ENCODE measurements around the gene CALU. TPM values are rescaled to one million over a fixed set of nuclear protein-coding genes. Genes with fewer than 3 reads are reported as not detected.
A peak's percentile ranks its signal among the peaks of the same experiment; 100 is the strongest.

Gene CALU
- polyA plus RNA-seq, 1 experiment = 346 TPM

- no peak overlapping the region for H3K4me3 ChIP-seq (ENCODE audit: low read depth, low read length)
- POLR2A ChIA-PET = interaction anchor here (0.6 to 2.8 kb wide), 3 partner anchors 14 to 78 kb away, joined by 11 to 19 read pairs (median 16); partner anchors contain the start of gene CALU
- CTCF ChIA-PET = interaction anchor here (0.7 to 2.1 kb wide), 4 partner anchors 9 to 128 kb away, joined by 3 to 12 read pairs (median 6); no protein-coding TSS in a partner anchor
- DNase-seq (ENCODE audit: low read depth) = no peak
- H3K36me3 ChIP-seq (ENCODE audit: control insufficient read depth, insufficient read depth, low read length) = peaks cover 16% of the 10 kb centered on the region
- no peak for TF ChIP-seq CTCF (IDR thresholded peaks at IDR 0.05; ENCODE audit: insufficient read depth, low read depth, low read length)
- no peaks in the 10 kb centered on the region for H3K27me3 ChIP-seq (ENCODE audit: control insufficient read depth, insufficient read depth, low read length)
Measured at GRCh38 chr7:128755075-128755818, 16.1 kb downstream of the CALU start.

GRCh38 chr7:128755819-128756476 lies 16.8 kb downstream of the CALU start:
- DNase-seq (ENCODE audit: low read depth) = peak; percentile 94
- no peaks in the 10 kb centered on the region for H3K27me3 ChIP-seq (ENCODE audit: control insufficient read depth, insufficient read depth, low read length)
- H3K4me3 ChIP-seq (ENCODE audit: low read depth, low read length) = no peak overlapping the region
- peaks cover 18% of the 10 kb centered on the region for H3K36me3 ChIP-seq (ENCODE audit: control insufficient read depth, insufficient read depth, low read length)
- TF ChIP-seq CTCF (IDR thresholded peaks at IDR 0.05; ENCODE audit: insufficient read depth, low read depth, low read length) = no peak
- POLR2A ChIA-PET = interaction anchor here (0.5 to 2.8 kb wide), 6 partner anchors 11 to 77 kb away, joined by 3 to 19 read pairs (median 5); partner anchors contain the start of gene CALU
- CTCF ChIA-PET = interaction anchor here (0.7 to 2.1 kb wide), 5 partner anchors 15 to 331 kb away, joined by 3 to 12 read pairs (median 3); no protein-coding TSS in a partner anchor

GRCh38 chr7:128757203-128757602 lies 18.0 kb downstream of the CALU start:
- peaks cover 18% of the 10 kb centered on the region for H3K36me3 ChIP-seq (ENCODE audit: control insufficient read depth, insufficient read depth, low read length)
- DNase-seq (ENCODE audit: low read depth) = no peak
- TF ChIP-seq CTCF (IDR thresholded peaks at IDR 0.05; ENCODE audit: insufficient read depth, low read depth, low read length) = no peak
- no peaks in the 10 kb centered on the region for H3K27me3 ChIP-seq (ENCODE audit: control insufficient read depth, insufficient read depth, low read length)
- POLR2A ChIA-PET = interaction anchor here (2.8 kb wide), 1 partner anchor 16 kb away, joined by 19 read pairs; the partner anchor contains the start of gene CALU
- H3K4me3 ChIP-seq (ENCODE audit: low read depth, low read length) = no peak overlapping the region
- CTCF ChIA-PET = interaction anchor here (1.3 to 1.7 kb wide), 2 partner anchors 43 to 105 kb away, joined by 3 read pairs; partner anchors contain the start of gene ATP6V1F

GRCh38 chr7:128758553-128758952 lies 19.4 kb downstream of the CALU start:
- Histone ChIP-seq H3K27me3 (ENCODE audit: control insufficient read depth, insufficient read depth, low read length) (no peaks in the 10 kb centered on the region), H3K36me3 (ENCODE audit: control insufficient read depth, insufficient read depth, low read length) (peaks cover 19% of the 10 kb centered on the region), H3K4me3 (ENCODE audit: low read depth, low read length) (no peak overlapping the region)
- CTCF ChIA-PET = no interaction called here
- POLR2A ChIA-PET = no interaction called here
- TF ChIP-seq CTCF (IDR thresholded peaks at IDR 0.05; ENCODE audit: insufficient read depth, low read depth, low read length) = no peak
- DNase-seq (ENCODE audit: low read depth) = no peak

- TF ChIP-seq CTCF (IDR thresholded peaks at IDR 0.05; ENCODE audit: insufficient read depth, low read depth, low read length) = no peak
- ChIA-PET CTCF (no interaction called here), POLR2A (no interaction called here)
- peaks cover 19% of the 10 kb centered on the region for H3K36me3 ChIP-seq (ENCODE audit: control insufficient read depth, insufficient read depth, low read length)
- DNase-seq (ENCODE audit: low read depth) = no peak
- H3K27me3 ChIP-seq (ENCODE audit: control insufficient read depth, insufficient read depth, low read length) = no peaks in the 10 kb centered on the region
- no peak overlapping the region for H3K4me3 ChIP-seq (ENCODE audit: low read depth, low read length)
Measured at GRCh38 chr7:128759242-128759641, 20.1 kb downstream of the CALU start.
